GM21529 (cell line): ENCODE data around the gene FABP2.
"Not testable (repeated sequence)": the region's sequence is repeated elsewhere in the genome, so short reads cannot be mapped to it uniquely, and the experiment has no call there.

Source experiments
- ATAC-seq: cut with Tn5 transposase; IDR thresholded peaks from one replicate; pipeline ENCODE4 v1.9.1; 2021; ENCODE audit not compliant: unreplicated experiment

Gene FABP2

GRCh38 chr4:119321921-119322687, at the start of gene FABP2:
FABP2 (minus strand) TSS chr4:119322138; CDS start chr4:119322102, 36 bp downstream.
- ATAC-seq, result no peak

GRCh38 chr4:119370951-119371683, 49.2 kb upstream of the FABP2 start:
- ATAC-seq, result not testable (repeated sequence)

GRCh38 chr4:119370392-119370791, 48.5 kb upstream of the FABP2 start:
- ATAC-seq, result peak; percentile 98

- not testable (repeated sequence) for ATAC-seq
Measured at GRCh38 chr4:119366802-119367201, 44.9 kb upstream of the FABP2 start.

- ATAC-seq, result not testable (repeated sequence)
Measured at GRCh38 chr4:119364203-119364602, 42.3 kb upstream of the FABP2 start.

- not testable (repeated sequence) for ATAC-seq
Measured at GRCh38 chr4:119363372-119363771, 41.4 kb upstream of the FABP2 start.

- ATAC-seq, result not testable (repeated sequence)
Measured at GRCh38 chr4:119362413-119362812, 40.5 kb upstream of the FABP2 start.

GRCh38 chr4:119359873-119360272, 37.9 kb upstream of the FABP2 start:
- not testable (repeated sequence) for ATAC-seq

- ATAC-seq, result not testable (repeated sequence)
Measured at GRCh38 chr4:119356796-119357195, 34.9 kb upstream of the FABP2 start.

- ATAC-seq, result not testable (repeated sequence)
Measured at GRCh38 chr4:119356041-119356440, 34.1 kb upstream of the FABP2 start.

- peak; percentile 59 for ATAC-seq
Measured at GRCh38 chr4:119353364-119353763, 31.4 kb upstream of the FABP2 start.

- not testable (repeated sequence) for ATAC-seq
Measured at GRCh38 chr4:119348169-119348568, 26.2 kb upstream of the FABP2 start.

- ATAC-seq, result not testable (repeated sequence)
Measured at GRCh38 chr4:119343293-119343692, 21.4 kb upstream of the FABP2 start.

- ATAC-seq, result not testable (repeated sequence)
Measured at GRCh38 chr4:119339895-119340294, 18.0 kb upstream of the FABP2 start.

- no peak for ATAC-seq
Measured at GRCh38 chr4:119337010-119337409, 15.1 kb upstream of the FABP2 start.

GRCh38 chr4:119336332-119336979, 14.5 kb upstream of the FABP2 start:
- not testable (repeated sequence) for ATAC-seq

GRCh38 chr4:119329835-119330620, 8.1 kb upstream of the FABP2 start:
- ATAC-seq, result no peak

- ATAC-seq, result no peak
Measured at GRCh38 chr4:119328695-119329094, 6.8 kb upstream of the FABP2 start.

GRCh38 chr4:119317990-119318389, 3.9 kb downstream of the FABP2 start:
- ATAC-seq, result no peak

GRCh38 chr4:119315036-119315435, 6.9 kb downstream of the FABP2 start:
- no peak for ATAC-seq

GRCh38 chr4:119314356-119314755, 7.6 kb downstream of the FABP2 start:
- no peak for ATAC-seq
